Measurements from ENCODE around the gene ATP2A1. TPM values are rescaled to one million over a fixed set of nuclear protein-coding genes. Genes with fewer than 3 reads are reported as not detected.
A peak's percentile ranks its signal among the peaks of the same experiment; 100 is the strongest.

The ATP2A1 gene
- total RNA-seq, 1 donor from 2014 or later, result 1.9 TPM

DNA sequence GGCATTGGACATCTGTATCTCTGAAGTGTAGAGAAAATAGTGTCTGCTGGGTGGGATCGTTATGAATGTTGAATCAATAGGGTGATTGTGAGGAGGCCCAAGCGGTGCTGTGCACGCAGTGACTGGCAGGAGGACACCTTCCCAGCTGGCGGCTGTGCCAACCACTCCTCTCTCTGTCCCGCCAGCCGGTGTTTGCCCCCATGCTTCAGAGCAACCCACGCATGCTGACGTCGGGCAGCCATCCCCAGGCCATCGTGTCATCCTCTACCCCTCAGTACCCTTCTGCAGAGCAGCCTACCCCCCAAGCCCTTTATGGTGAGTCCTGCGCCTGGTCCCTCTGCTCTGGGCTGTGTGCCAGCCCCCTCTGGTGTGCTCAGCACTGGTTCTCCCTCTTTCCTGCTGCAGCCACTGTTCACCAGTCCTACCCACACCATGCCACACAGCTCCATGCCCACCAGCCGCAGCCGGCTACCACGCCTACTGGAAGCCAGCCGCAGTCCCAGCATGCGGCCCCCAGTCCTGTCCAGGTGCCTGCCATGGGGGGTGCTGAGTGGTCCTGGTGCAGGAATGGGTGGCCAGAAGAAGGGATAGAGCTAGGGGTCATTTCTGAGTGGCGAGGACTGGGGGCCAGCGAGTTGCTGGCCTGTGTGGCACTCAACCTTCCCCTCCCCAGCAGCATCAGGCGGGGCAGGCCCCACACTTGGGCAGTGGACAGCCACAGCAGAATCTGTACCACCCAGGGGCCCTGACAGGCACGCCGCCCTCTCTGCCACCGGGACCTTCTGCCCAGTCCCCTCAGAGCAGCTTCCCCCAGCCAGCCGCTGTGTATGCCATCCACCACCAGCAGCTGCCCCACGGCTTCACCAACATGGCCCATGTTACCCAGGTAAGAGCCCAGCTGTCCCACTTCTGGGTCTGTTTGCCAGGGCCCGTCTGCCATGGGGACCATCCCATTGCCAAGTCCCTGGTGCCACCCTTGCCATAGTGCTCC is 43.1 kb upstream of the ATP2A1 start:
- no peaks in the 10 kb centered on the region for H3K9me3 Mint-ChIP-seq (ENCODE audit: unreplicated experiment)
- DNase-seq (ENCODE audit: low spot score), result no peak
- H3K4me1 Mint-ChIP-seq (ENCODE audit: unreplicated experiment), result no peaks in the 10 kb centered on the region
- TF ChIP-seq, protein P1, sequence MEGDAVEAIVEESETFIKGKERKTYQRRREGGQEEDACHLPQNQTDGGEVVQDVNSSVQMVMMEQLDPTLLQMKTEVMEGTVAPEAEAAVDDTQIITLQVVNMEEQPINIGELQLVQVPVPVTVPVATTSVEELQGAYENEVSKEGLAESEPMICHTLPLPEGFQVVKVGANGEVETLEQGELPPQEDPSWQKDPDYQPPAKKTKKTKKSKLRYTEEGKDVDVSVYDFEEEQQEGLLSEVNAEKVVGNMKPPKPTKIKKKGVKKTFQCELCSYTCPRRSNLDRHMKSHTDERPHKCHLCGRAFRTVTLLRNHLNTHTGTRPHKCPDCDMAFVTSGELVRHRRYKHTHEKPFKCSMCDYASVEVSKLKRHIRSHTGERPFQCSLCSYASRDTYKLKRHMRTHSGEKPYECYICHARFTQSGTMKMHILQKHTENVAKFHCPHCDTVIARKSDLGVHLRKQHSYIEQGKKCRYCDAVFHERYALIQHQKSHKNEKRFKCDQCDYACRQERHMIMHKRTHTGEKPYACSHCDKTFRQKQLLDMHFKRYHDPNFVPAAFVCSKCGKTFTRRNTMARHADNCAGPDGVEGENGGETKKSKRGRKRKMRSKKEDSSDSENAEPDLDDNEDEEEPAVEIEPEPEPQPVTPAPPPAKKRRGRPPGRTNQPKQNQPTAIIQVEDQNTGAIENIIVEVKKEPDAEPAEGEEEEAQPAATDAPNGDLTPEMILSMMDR (IDR thresholded peaks at IDR 0.05; ENCODE audit: unreplicated experiment), result no peak
- H3K27me3 Mint-ChIP-seq (ENCODE audit: unreplicated experiment), result peaks cover 1% of the 10 kb centered on the region
- peaks cover 48% of the 10 kb centered on the region for H3K36me3 Mint-ChIP-seq (ENCODE audit: low read depth, unreplicated experiment)
- peak overlapping the region; percentile 30 for H3K27ac Mint-ChIP-seq (ENCODE audit: unreplicated experiment)
- peak overlapping the region; percentile 71 for H3K4me3 Mint-ChIP-seq (ENCODE audit: unreplicated experiment)

- H3K36me3 Mint-ChIP-seq (ENCODE audit: low read depth, unreplicated experiment), result peaks cover 40% of the 10 kb centered on the region
- H3K4me1 Mint-ChIP-seq (ENCODE audit: unreplicated experiment), result no peaks in the 10 kb centered on the region
- H3K27ac Mint-ChIP-seq (ENCODE audit: unreplicated experiment), result no peak overlapping the region
- no peaks in the 10 kb centered on the region for H3K9me3 Mint-ChIP-seq (ENCODE audit: unreplicated experiment)
- TF ChIP-seq, protein P1 (IDR thresholded peaks at IDR 0.05; ENCODE audit: unreplicated experiment), result no peak
- peaks cover 1% of the 10 kb centered on the region for H3K27me3 Mint-ChIP-seq (ENCODE audit: unreplicated experiment)
- no peak overlapping the region for H3K4me3 Mint-ChIP-seq (ENCODE audit: unreplicated experiment)
- DNase-seq (ENCODE audit: low spot score), result no peak
These were observed 42.2 kb upstream of the ATP2A1 start for GRCh38 chr16:28835864-28836760.

GRCh38 chr16:28836761-28837064 is 41.6 kb upstream of the ATP2A1 start:
- H3K4me3 Mint-ChIP-seq (ENCODE audit: unreplicated experiment), result no peak overlapping the region
- H3K9me3 Mint-ChIP-seq (ENCODE audit: unreplicated experiment), result no peaks in the 10 kb centered on the region
- no peaks in the 10 kb centered on the region for H3K4me1 Mint-ChIP-seq (ENCODE audit: unreplicated experiment)
- TF ChIP-seq, protein P1 (IDR thresholded peaks at IDR 0.05; ENCODE audit: unreplicated experiment), result no peak
- no peak for DNase-seq (ENCODE audit: low spot score)
- H3K36me3 Mint-ChIP-seq (ENCODE audit: low read depth, unreplicated experiment), result peaks cover 39% of the 10 kb centered on the region
- peaks cover 1% of the 10 kb centered on the region for H3K27me3 Mint-ChIP-seq (ENCODE audit: unreplicated experiment)
- H3K27ac Mint-ChIP-seq (ENCODE audit: unreplicated experiment), result no peak overlapping the region

- H3K27ac Mint-ChIP-seq (ENCODE audit: unreplicated experiment), result peak overlapping the region; percentile 34
- peak overlapping the region; percentile 7 for H3K4me3 Mint-ChIP-seq (ENCODE audit: unreplicated experiment)
- TF ChIP-seq, protein P1 (IDR thresholded peaks at IDR 0.05; ENCODE audit: unreplicated experiment), result no peak
- peaks cover 35% of the 10 kb centered on the region for H3K36me3 Mint-ChIP-seq (ENCODE audit: low read depth, unreplicated experiment)
- H3K9me3 Mint-ChIP-seq (ENCODE audit: unreplicated experiment), result no peaks in the 10 kb centered on the region
- H3K4me1 Mint-ChIP-seq (ENCODE audit: unreplicated experiment), result no peaks in the 10 kb centered on the region
- no peak for DNase-seq (ENCODE audit: low spot score)
- peaks cover 1% of the 10 kb centered on the region for H3K27me3 Mint-ChIP-seq (ENCODE audit: unreplicated experiment)
These were observed 40.4 kb upstream of the ATP2A1 start for GRCh38 chr16:28837672-28838557.

Data from endothelial cell (in vitro differentiated cells).